Measurements from ENCODE around the gene SYCP2L. TPM values are rescaled to one million over a fixed set of nuclear protein-coding genes. Genes with fewer than 3 reads are reported as not detected.
"Not testable (repeated sequence)": the region's sequence is repeated elsewhere in the genome, so short reads cannot be mapped to it uniquely, and the experiment has no call there.

Gene SYCP2L
- polyA plus RNA-seq (2012; ENCODE audit: missing spikeins): not detected

DNA sequence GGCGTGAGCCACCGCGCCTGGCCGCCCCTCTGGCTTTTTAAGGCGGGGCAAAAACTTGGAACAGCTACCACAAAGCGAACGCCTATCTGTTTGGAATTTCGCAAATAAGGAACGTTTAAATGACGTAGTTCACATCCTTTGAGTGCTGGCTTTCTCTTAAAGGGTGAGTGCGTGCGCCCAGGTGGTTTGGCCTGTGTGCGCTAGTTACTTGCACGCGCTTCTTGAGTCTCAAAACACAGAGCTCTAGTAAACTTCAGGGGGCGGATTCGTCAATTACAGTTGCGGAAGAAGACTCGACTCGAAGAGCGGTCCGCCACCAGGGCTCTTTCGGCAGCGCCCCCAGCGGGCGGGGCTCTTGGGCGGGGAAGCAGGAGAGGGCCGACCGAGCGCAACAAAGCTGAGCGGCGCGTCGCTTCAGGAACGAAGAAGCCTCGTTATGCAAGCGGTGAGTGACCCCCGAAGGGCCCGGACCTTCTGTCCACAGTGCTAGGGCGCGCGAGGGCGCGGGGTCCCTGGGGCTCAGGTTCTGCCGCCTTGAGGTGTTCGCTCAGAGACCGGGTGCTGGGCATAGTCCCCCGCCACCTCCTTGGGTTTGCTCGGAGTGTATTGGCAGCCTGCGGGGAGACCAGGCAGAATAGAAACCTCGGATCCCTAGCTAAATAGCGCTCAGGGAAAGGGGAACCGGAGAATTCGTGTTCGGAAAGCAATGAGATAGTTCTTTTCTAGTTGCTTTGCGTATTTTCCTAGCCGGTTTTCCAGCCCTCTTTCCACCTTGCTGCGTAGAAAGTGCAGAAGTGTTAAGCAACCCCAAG lies at the start of gene SYCP2L:
TSS of gene SYCP2L (plus strand) at position 362 of the 812 bp plus-strand sequence. CDS start at position 437, 75 bp downstream.
- FAIRE-seq: no peak

GRCh38 chr6:10837622-10837994 lies 49.2 kb upstream of the SYCP2L start:
- peak; percentile 8 for DNase-seq (ENCODE audit: insufficient read length)
- FAIRE-seq: peak; percentile 54
- TF ChIP-seq POLR2AphosphoS5 (IDR thresholded peaks at IDR 0.05; ENCODE audit: low read depth, low read length) (no peak), TAF1 (IDR thresholded peaks at IDR 0.05; ENCODE audit: borderline replicate concordance, low read depth, low read length) (no peak), POLR2A (IDR thresholded peaks at IDR 0.05; ENCODE audit: low read depth, low read length) (no peak)

More for the DNA sequence above, at the start of gene SYCP2L:
- DNase-seq (ENCODE audit: insufficient read length): no peak
- TF ChIP-seq POLR2A (IDR thresholded peaks at IDR 0.05; ENCODE audit: low read depth, low read length) (no peak), TAF1 (IDR thresholded peaks at IDR 0.05; ENCODE audit: borderline replicate concordance, low read depth, low read length) (no peak), POLR2AphosphoS5 (IDR thresholded peaks at IDR 0.05; ENCODE audit: low read depth, low read length) (no peak)

- peak; percentile 90 for DNase-seq (ENCODE audit: insufficient read length)
- TF ChIP-seq POLR2A (IDR thresholded peaks at IDR 0.05; ENCODE audit: low read depth, low read length) (no peak; the same call in 1 of the 2 replicates), TAF1 (IDR thresholded peaks at IDR 0.05; ENCODE audit: borderline replicate concordance, low read depth, low read length) (no peak), POLR2AphosphoS5 (IDR thresholded peaks at IDR 0.05; ENCODE audit: low read depth, low read length) (no peak)
- peak; percentile 98 for FAIRE-seq
These were observed 48.7 kb upstream of the SYCP2L start, which contains the start of gene MAK for GRCh38 chr6:10837995-10838793. Gene MAK, minus strand, starts transcription at chr6:10838539. Its CDS starts 7,891 bp downstream, at chr6:10830648.

GRCh38 chr6:10838794-10839333 lies 48.0 kb upstream of the SYCP2L start:
- DNase-seq (ENCODE audit: insufficient read length): peak; percentile 36
- TF ChIP-seq TAF1 (IDR thresholded peaks at IDR 0.05; ENCODE audit: borderline replicate concordance, low read depth, low read length): no peak
- TF ChIP-seq POLR2AphosphoS5 (IDR thresholded peaks at IDR 0.05; ENCODE audit: low read depth, low read length): no peak
- no peak for TF ChIP-seq POLR2A (IDR thresholded peaks at IDR 0.05; ENCODE audit: low read depth, low read length)
- no peak for FAIRE-seq

- no peak for FAIRE-seq
These were observed 43.3 kb upstream of the SYCP2L start for GRCh38 chr6:10843554-10843953.

DNA sequence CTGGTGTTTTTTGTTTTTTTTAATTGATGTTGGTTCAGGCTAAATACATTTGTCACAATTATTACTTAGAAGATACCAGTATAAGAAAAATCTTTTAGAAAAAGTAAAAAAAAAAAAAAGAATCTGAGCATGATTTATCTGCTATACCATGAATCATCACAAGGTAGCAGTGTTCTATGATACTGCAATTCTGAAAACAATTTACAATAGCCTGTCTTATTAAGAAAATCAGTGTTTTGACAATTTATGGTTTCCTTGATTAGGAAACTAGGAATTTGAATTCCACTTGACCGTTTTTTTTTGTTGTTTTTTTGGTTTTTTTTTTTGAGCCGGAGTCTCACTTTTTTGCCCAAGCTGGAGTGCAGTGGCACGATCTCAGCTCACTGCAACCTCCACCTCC lies 39.2 kb upstream of the SYCP2L start:
- TF ChIP-seq POLR2A (IDR thresholded peaks at IDR 0.05; ENCODE audit: low read depth, low read length): no peak
- no peak for TF ChIP-seq POLR2AphosphoS5 (IDR thresholded peaks at IDR 0.05; ENCODE audit: low read depth, low read length)
- no peak for TF ChIP-seq TAF1 (IDR thresholded peaks at IDR 0.05; ENCODE audit: borderline replicate concordance, low read depth, low read length)
- DNase-seq (ENCODE audit: insufficient read length): no peak
- FAIRE-seq: no peak

More at GRCh38 chr6:10843554-10843953, 43.3 kb upstream of the SYCP2L start:
- DNase-seq (ENCODE audit: insufficient read length): no peak
- TF ChIP-seq TAF1 (IDR thresholded peaks at IDR 0.05; ENCODE audit: borderline replicate concordance, low read depth, low read length): no peak
- no peak for TF ChIP-seq POLR2AphosphoS5 (IDR thresholded peaks at IDR 0.05; ENCODE audit: low read depth, low read length)
- no peak for TF ChIP-seq POLR2A (IDR thresholded peaks at IDR 0.05; ENCODE audit: low read depth, low read length)

GRCh38 chr6:10849901-10850300 lies 37.0 kb upstream of the SYCP2L start:
- no peak for TF ChIP-seq POLR2A (IDR thresholded peaks at IDR 0.05; ENCODE audit: low read depth, low read length)
- no peak for TF ChIP-seq POLR2AphosphoS5 (IDR thresholded peaks at IDR 0.05; ENCODE audit: low read depth, low read length)
- no peak for TF ChIP-seq TAF1 (IDR thresholded peaks at IDR 0.05; ENCODE audit: borderline replicate concordance, low read depth, low read length)
- FAIRE-seq (no peak), DNase-seq (ENCODE audit: insufficient read length) (no peak)

DNA sequence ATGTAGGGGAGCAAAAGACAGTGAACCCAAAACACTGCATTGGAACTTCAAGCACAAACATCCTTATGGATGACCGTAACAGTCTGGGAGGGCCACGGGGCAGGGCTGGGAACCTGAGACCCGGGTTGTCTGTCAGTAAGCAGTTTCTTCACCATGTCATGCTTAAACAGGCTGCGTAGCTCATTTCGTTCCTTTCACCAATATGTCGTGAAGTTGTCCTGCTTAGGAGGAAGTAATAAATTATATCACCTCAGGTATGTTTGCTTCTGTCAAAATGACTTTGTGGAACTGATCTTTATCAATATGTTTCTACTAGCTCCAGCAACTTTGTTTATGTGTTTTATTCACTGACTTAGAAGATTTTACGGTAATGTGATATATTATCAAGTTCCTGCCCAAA lies 36.1 kb upstream of the SYCP2L start:
- no peak for TF ChIP-seq TAF1 (IDR thresholded peaks at IDR 0.05; ENCODE audit: borderline replicate concordance, low read depth, low read length)
- no peak for TF ChIP-seq POLR2AphosphoS5 (IDR thresholded peaks at IDR 0.05; ENCODE audit: low read depth, low read length)
- no peak for TF ChIP-seq POLR2A (IDR thresholded peaks at IDR 0.05; ENCODE audit: low read depth, low read length)
- DNase-seq (ENCODE audit: insufficient read length): no peak
- FAIRE-seq: no peak

- DNase-seq (ENCODE audit: insufficient read length) (no peak), FAIRE-seq (no peak)
These were observed 34.4 kb upstream of the SYCP2L start for GRCh38 chr6:10852361-10852960.

DNA sequence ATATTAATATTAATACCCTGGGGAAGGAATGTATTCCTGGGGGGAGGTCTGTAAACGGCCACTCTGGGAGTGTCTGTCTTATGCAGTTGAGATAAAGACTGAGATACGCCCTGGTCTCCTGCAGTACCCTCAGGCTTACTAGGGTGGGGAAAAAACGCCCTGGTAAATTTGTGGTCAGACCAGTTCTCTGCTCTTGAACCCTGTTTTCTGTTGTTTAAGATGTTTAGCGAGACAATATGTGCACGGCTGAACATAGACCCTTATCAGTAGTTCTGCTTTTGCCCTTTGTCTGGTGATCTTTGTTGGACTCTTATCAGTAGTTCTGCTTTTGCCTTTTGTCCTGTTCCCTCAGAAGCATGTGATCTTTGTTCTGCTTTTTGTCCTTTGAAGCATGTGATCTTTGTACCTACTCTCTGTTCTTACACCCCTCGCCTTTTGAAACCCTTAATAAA lies 33.0 kb upstream of the SYCP2L start:
- DNase-seq (ENCODE audit: insufficient read length); FAIRE-seq: not testable (repeated sequence)

More at GRCh38 chr6:10852361-10852960, 34.4 kb upstream of the SYCP2L start:
- TF ChIP-seq TAF1 (IDR thresholded peaks at IDR 0.05; ENCODE audit: borderline replicate concordance, low read depth, low read length): no peak
- TF ChIP-seq POLR2A (IDR thresholded peaks at IDR 0.05; ENCODE audit: low read depth, low read length): no peak
- TF ChIP-seq POLR2AphosphoS5 (IDR thresholded peaks at IDR 0.05; ENCODE audit: low read depth, low read length): no peak

All from GM12892 (cell line).